Measurements from ENCODE around the gene STK38L.

DNA sequence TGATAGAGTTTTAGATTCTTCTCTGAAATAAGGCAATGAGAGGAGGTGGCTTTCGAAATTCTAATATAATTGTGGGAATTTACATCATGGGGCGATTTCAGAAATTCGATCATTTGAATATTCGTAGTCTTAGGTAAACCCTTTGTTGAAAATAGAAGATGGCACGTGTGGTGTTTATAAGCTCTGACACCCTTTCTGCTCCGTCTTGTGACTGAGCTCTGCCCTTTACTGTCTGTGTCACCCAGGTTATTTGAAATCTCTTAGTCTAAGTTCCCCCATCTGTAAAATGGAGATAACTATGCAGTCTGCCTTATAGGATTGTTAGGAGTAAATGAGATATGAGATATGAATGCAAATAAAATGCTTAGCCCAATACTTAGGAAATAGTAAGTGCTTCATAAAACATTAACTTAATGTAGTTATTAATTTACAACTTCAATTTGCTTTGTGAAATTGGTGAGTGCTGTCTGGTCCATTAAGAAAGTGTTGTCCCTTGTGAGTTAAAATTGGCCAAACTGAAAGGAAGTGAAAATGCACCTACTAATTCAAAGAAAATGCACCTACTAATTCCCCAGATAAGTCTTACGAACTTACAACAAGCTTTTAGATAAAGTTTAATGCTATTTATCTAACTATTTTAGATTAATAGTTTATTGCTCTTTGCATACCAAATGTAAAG, 90.1 kb downstream of the STK38L start:
- TF ChIP-seq GATA2 (IDR thresholded peaks at IDR 0.05; ENCODE audit: low read depth, low read length): no peak
- no peak for TF ChIP-seq GATA3 (IDR thresholded peaks at IDR 0.05; ENCODE audit: low read depth, low read length)

Measured in SH-SY5Y (cell line).